ENCODE data around the gene G3BP2. TPM values are rescaled to one million over a fixed set of nuclear protein-coding genes. Genes with fewer than 3 reads are reported as not detected.

Gene G3BP2
- total RNA-seq, 1 donor, result 177 TPM

GRCh38 chr4:75685546-75686189, 12.5 kb upstream of the G3BP2 start:
- no peak for TF ChIP-seq CTCF (IDR thresholded peaks at IDR 0.05; ENCODE audit: insufficient read depth, low read length)
- no peak for DNase-seq (ENCODE audit: low read depth)
- no peak overlapping the region for H3K4me3 ChIP-seq (ENCODE audit: low read depth, low read length)

- no peak for DNase-seq (ENCODE audit: low read depth)
- no peak for TF ChIP-seq CTCF (IDR thresholded peaks at IDR 0.05; ENCODE audit: insufficient read depth, low read length)
These were observed 10.4 kb upstream of the G3BP2 start for GRCh38 chr4:75683482-75684155.

GRCh38 chr4:75679876-75680575, 6.8 kb upstream of the G3BP2 start:
- TF ChIP-seq CTCF (IDR thresholded peaks at IDR 0.05; ENCODE audit: insufficient read depth, low read length), result no peak
- peak; percentile 9 for DNase-seq (ENCODE audit: low read depth)
- no peak overlapping the region for H3K4me3 ChIP-seq (ENCODE audit: low read depth, low read length)

More at GRCh38 chr4:75683482-75684155, 10.4 kb upstream of the G3BP2 start:
- H3K4me3 ChIP-seq (ENCODE audit: low read depth, low read length), result no peak overlapping the region

- DNase-seq (ENCODE audit: low read depth), result no peak
- no peak overlapping the region for H3K4me3 ChIP-seq (ENCODE audit: low read depth, low read length)
- no peak for TF ChIP-seq CTCF (IDR thresholded peaks at IDR 0.05; ENCODE audit: insufficient read depth, low read length)
These were observed 5.8 kb upstream of the G3BP2 start for GRCh38 chr4:75678965-75679364.

- DNase-seq (ENCODE audit: low read depth), result no peak
- no peak for TF ChIP-seq CTCF (IDR thresholded peaks at IDR 0.05; ENCODE audit: insufficient read depth, low read length)
- H3K4me3 ChIP-seq (ENCODE audit: low read depth, low read length), result no peak overlapping the region
These were observed 5.3 kb upstream of the G3BP2 start for GRCh38 chr4:75678473-75678872.

- H3K4me3 ChIP-seq (ENCODE audit: low read depth, low read length), result no peak overlapping the region
- TF ChIP-seq CTCF (IDR thresholded peaks at IDR 0.05; ENCODE audit: insufficient read depth, low read length), result no peak
- no peak for DNase-seq (ENCODE audit: low read depth)
These were observed 1.9 kb upstream of the G3BP2 start for GRCh38 chr4:75675004-75675531.
